ENCODE data around the gene TTC38. TPM values are rescaled to one million over a fixed set of nuclear protein-coding genes. Genes with fewer than 3 reads are reported as not detected.

Gene TTC38
- total RNA-seq, 1 donor from 2014 or later = 26.3 TPM

GRCh38 chr22:46319319-46319718 is 51.5 kb downstream of the TTC38 start:
- DNase-seq = no peak
- intact Hi-C loops (cut with DNase I) = loop anchor here (10.0 kb wide), 2 partner anchors 195 to 325 kb away; no protein-coding TSS in a partner anchor
- no peak for TF ChIP-seq CTCF (IDR thresholded peaks at IDR 0.05)
- ATAC-seq = no peak
- Histone ChIP-seq H3K27me3 (no peaks in the 10 kb centered on the region), H3K4me1 (no peaks in the 10 kb centered on the region), H3K36me3 (no peaks in the 10 kb centered on the region), H3K27ac (no peak overlapping the region), H3K9me3 (no peaks in the 10 kb centered on the region), H3K4me3 (no peak overlapping the region)

GRCh38 chr22:46320166-46320710 is 52.4 kb downstream of the TTC38 start:
- Histone ChIP-seq H3K9me3 (no peaks in the 10 kb centered on the region), H3K36me3 (no peaks in the 10 kb centered on the region), H3K4me1 (no peaks in the 10 kb centered on the region), H3K27ac (no peak overlapping the region), H3K27me3 (no peaks in the 10 kb centered on the region), H3K4me3 (no peak overlapping the region)
- DNase-seq (no peak), ATAC-seq (no peak)
- intact Hi-C loops (cut with DNase I) = no loop called here
- no peak for TF ChIP-seq CTCF (IDR thresholded peaks at IDR 0.05)

- H3K27me3 ChIP-seq = no peaks in the 10 kb centered on the region
- DNase-seq = no peak
- intact Hi-C loops (cut with DNase I) = no loop called here
Measured at GRCh38 chr22:46320716-46321386, 53.0 kb downstream of the TTC38 start.

DNA sequence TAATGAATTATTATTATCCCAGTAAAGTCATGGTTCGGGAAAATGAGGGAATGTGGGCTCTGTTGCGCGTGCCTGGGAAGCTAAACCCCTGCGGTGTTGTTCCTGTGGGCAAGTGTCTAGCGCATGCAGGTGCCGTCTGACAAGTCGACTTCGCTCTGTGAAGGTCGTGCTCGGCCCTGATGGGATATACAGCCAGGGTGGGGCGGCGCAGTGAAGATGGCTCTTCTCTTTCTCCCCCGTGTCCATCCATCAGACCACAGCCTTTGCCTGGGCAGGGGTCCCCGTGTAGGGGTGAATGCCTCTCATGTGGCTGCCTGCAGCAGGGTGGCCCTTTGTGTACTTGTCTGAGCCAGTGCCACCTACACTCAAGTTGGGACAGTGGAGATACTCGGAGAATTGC is 54.9 kb downstream of the TTC38 start:
- no peaks in the 10 kb centered on the region for H3K9me3 ChIP-seq
- no peak for TF ChIP-seq CTCF (IDR thresholded peaks at IDR 0.05)
- no peak for ATAC-seq
- DNase-seq = no peak
- H3K27me3 ChIP-seq = no peaks in the 10 kb centered on the region
- H3K4me1 ChIP-seq = no peaks in the 10 kb centered on the region
- H3K27ac ChIP-seq = no peak overlapping the region
- H3K4me3 ChIP-seq = no peak overlapping the region
- intact Hi-C loops (cut with DNase I) = no loop called here
- no peaks in the 10 kb centered on the region for H3K36me3 ChIP-seq

More at GRCh38 chr22:46320716-46321386, 53.0 kb downstream of the TTC38 start:
- no peak for TF ChIP-seq CTCF (IDR thresholded peaks at IDR 0.05)
- no peaks in the 10 kb centered on the region for H3K9me3 ChIP-seq
- H3K27ac ChIP-seq = no peak overlapping the region
- H3K4me1 ChIP-seq = no peaks in the 10 kb centered on the region
- no peak overlapping the region for H3K4me3 ChIP-seq
- no peak for ATAC-seq
- no peaks in the 10 kb centered on the region for H3K36me3 ChIP-seq

DNA sequence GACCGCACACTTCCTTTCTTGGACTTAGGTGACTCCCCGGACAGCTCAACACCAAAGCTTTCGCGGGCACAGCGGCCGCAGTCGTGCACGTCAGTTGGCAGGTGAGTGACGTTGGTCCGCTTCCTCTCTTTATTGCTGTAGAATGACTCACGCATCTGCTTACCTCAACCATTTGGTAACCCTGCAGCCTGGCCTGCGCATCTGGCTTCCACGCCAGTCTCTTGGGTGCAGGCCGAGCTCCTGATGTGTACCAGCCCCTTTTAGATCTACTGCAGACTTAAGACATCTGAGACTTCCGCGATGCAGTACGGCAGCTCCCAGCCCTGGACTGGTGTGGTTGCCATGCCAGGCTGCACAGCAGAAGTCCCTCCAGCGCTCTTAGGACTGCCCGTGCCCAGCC is 55.4 kb downstream of the TTC38 start:
- Histone ChIP-seq H3K4me1 (no peaks in the 10 kb centered on the region), H3K27me3 (no peaks in the 10 kb centered on the region), H3K36me3 (no peaks in the 10 kb centered on the region), H3K27ac (no peak overlapping the region), H3K9me3 (no peaks in the 10 kb centered on the region), H3K4me3 (no peak overlapping the region)
- no peak for TF ChIP-seq CTCF (IDR thresholded peaks at IDR 0.05)
- no peak for ATAC-seq
- DNase-seq = no peak
- intact Hi-C loops (cut with DNase I) = no loop called here

Data from upper lobe of right lung (tissue), 1 donor.